Transverse colon (tissue), 4 donors: Measurements from ENCODE around the gene COG5. TPM values are rescaled to one million over a fixed set of nuclear protein-coding genes. Genes with fewer than 3 reads are reported as not detected.

Experiments
- DNase-seq: peaks from one replicate; pipeline ENCODE4 v3.0.0-alpha.2; 2019
- H3K27ac ChIP-seq, 4 donors: fragments of 200-600 bp; sonication (generic); 2 replicates each; pipeline ENCODE4 v1.5.1; 2016 to 2018; ENCODE audit warnings: inconsistent platforms in 4 of 4
- H3K27me3 ChIP-seq: fragments of 200-600 bp; sonication (generic); 2 replicates; pipeline ENCODE4 v1.5.1; 2017; ENCODE audit warnings: inconsistent platforms
- H3K36me3 ChIP-seq, 4 donors: fragments of 200-600 bp; sonication (generic); 2 replicates each; pipeline ENCODE4 v1.5.1; 2017 to 2019; ENCODE audit warnings: inconsistent platforms in 4 of 4
- H3K4me1 ChIP-seq, 4 donors: fragments of 200-600 bp; sonication (generic); 2 replicates each; pipeline ENCODE4 v1.5.1; 2017 to 2020; ENCODE audit warnings: inconsistent platforms in 4 of 4
- H3K4me3 ChIP-seq, 4 donors: fragments of 200-600 bp; sonication (generic); 1 replicate in 1 of 4; 2 replicates in 3 of 4; pipeline versions ENCODE4 v1.5.1 to v1.6.1; 2017 to 2019; ENCODE audit warnings: inconsistent platforms in 4 of 4
- H3K9me3 ChIP-seq, 2 donors: fragments of 200-600 bp; sonication (generic); 2 replicates each; pipeline ENCODE4 v1.5.1; 2017 to 2019; ENCODE audit warnings: inconsistent platforms in 2 of 2
- CTCF ChIP-seq, 5 experiments: fragments of 200-600 bp in 3 of 5; fragments of 450-650 bp in 2 of 5; sonication (generic) in 3 of 5; IDR thresholded peaks; 1 replicate in 2 of 5; 2 replicates in 3 of 5; pipeline ENCODE4 v1.5.1; 2016 to 2017; ENCODE audit warnings: antibody characterized with exemption in 5 of 5, inconsistent platforms in 3 of 5, mild to moderate bottlenecking in 2 of 5, moderate library complexity in 1 of 5
- WGBS, 2 donors: methylation state at CpG; one replicate each; pipeline ENCODE4 v1.1.5; 2018; ENCODE audit warnings: low coverage in 1 of 2; 5-methylcytosine and 5-hydroxymethylcytosine counted together
- in situ Hi-C, 4 donors: fragments of 200-750 bp; cut with MboI; loops; one replicate each; pipeline versions ENCODE4 v1.15.0 to v1.15.1; 2017; ENCODE audit warnings: low sequenced_read_pairs in 3 of 4, low pct_ligation_motif_present in 1 of 4, low pct_unique_long_range_greater_than_20kb in 1 of 4
- intact Hi-C: fragments of 100-400 bp; cut with DNase I; formaldehyde crosslinking; loops from one replicate; pipeline ENCODE4 v1.15.1; 2023; ENCODE audit warnings: low total_unique reads
- small RNA-seq, 4 donors: library from RNA; depleted of rRNA; stranded (forward); fragments of <200 nt; gene quantifications; one replicate each; pipeline ENCODE3, GENCODE V24; 2016
- total RNA-seq, 4 donors: library from RNA; depleted of rRNA; stranded (reverse); fragments of >200 nt; gene quantifications; one replicate each; pipeline ENCODE4 v1.1.0, GENCODE V29; 2016

Gene COG5
- total RNA-seq, 4 donors from 2014 or later = 15.7 to 48.2 (median 35.7) TPM

- DNase-seq = no peak
- Histone ChIP-seq H3K27me3 (no peaks in the 10 kb centered on the region), H3K27ac (no peak overlapping the region), H3K4me3 (no peak overlapping the region), H3K4me1 (peaks cover 0 to 10% (median 0%) of the 10 kb centered on the region in 4 donors), H3K9me3 (no peaks in the 10 kb centered on the region), H3K36me3 (no peaks in the 10 kb centered on the region)
- intact Hi-C loops (loop anchor here (5.0 kb wide), 1 partner anchor 210 kb away; no protein-coding TSS in a partner anchor), in situ Hi-C loops (loop anchor here in 2 of 4 donors (5.0 to 10.0 kb wide), 2 partner anchors 207 to 360 kb away; no protein-coding TSS in a partner anchor)
- WGBS, 2 donors = 28 to 32% methylated on average over 4 of the region's 4 CpGs
- TF ChIP-seq CTCF (IDR thresholded peaks at IDR 0.05) = no peak
These were observed 411.7 kb downstream of the COG5 start for GRCh38 chr7:107152011-107152410.

Small RNA genes within 50 kb of the gene (small RNA-seq; reads per million reads assigned to genes)
- 0 reads per million in 4 donors for gene AC002381.1
- 0 to 0.14 (median 0) reads per million in 4 donors for gene RF01233

Other genes starting within 250 kb of the COG5 start
- under 1 TPM in 1 of 4 donors, not detected in 3; 0.14 TPM for gene GPR22, start 93.9 kb downstream of the COG5 start, total RNA-seq
- 10 to 100 TPM in 1 of 4 donors, 1 to 10 TPM in 3; 1.2 to 10.2 (median 4.4) TPM for gene DUS4L, start 51 bp upstream of the COG5 start, total RNA-seq
- gene BCAP29, start 16.3 kb upstream of the COG5 start, total RNA-seq = 10 to 100 TPM in 3 of 4 donors, 1 to 10 TPM in 1; 8.6 to 96.5 (median 73.1) TPM
- gene SLC26A4, start 96.9 kb upstream of the COG5 start, total RNA-seq = under 1 TPM in 2 of 4 donors, not detected in 2; 0.16 to 0.41 TPM
- 10 to 100 TPM; 30.6 to 53.9 (median 38.8) TPM for gene CBLL1, start 180.2 kb upstream of the COG5 start, total RNA-seq
- gene SLC26A3, start 239.3 kb upstream of the COG5 start, total RNA-seq = 1,000 to 10,000 TPM in 3 of 4 donors, 100 to 1,000 TPM in 1; 296 to 4,526 (median 2,822) TPM